ENCODE results near the gene SCOC. TPM values are rescaled to one million over a fixed set of nuclear protein-coding genes. Genes with fewer than 3 reads are reported as not detected.

Gene SCOC
- total RNA-seq, 4 donors from 2014 or later, result 15.3 to 49.5 (median 35.3) TPM

DNA sequence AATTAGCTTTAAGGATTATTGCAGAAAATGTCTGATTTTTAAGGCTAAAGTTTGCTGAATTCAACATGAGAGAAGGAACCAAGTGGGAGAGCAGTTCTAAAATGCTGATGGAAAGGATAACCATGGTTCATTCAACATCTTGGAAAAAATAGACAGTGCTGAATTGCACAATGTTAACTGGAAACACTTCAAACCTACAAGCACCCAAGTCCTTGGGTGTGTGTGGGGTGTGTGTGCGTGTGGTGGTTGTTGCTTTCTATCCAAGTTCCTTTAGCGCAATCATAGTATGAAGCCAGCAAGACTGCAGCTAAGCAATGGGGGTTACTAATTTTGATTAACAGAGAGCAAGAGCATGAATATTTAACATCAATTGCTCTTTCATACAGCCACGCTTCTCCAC lies 29.3 kb upstream of the SCOC start:
- TF ChIP-seq POLR2A (IDR thresholded peaks at IDR 0.05), result no peak
- TF ChIP-seq, protein P1, sequence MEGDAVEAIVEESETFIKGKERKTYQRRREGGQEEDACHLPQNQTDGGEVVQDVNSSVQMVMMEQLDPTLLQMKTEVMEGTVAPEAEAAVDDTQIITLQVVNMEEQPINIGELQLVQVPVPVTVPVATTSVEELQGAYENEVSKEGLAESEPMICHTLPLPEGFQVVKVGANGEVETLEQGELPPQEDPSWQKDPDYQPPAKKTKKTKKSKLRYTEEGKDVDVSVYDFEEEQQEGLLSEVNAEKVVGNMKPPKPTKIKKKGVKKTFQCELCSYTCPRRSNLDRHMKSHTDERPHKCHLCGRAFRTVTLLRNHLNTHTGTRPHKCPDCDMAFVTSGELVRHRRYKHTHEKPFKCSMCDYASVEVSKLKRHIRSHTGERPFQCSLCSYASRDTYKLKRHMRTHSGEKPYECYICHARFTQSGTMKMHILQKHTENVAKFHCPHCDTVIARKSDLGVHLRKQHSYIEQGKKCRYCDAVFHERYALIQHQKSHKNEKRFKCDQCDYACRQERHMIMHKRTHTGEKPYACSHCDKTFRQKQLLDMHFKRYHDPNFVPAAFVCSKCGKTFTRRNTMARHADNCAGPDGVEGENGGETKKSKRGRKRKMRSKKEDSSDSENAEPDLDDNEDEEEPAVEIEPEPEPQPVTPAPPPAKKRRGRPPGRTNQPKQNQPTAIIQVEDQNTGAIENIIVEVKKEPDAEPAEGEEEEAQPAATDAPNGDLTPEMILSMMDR (IDR thresholded peaks at IDR 0.05), result no peak
- H3K27ac ChIP-seq, result no peak overlapping the region
- H3K4me1 ChIP-seq, result peaks cover 0 to 17% (median 3%) of the 10 kb centered on the region in 4 donors
- H3K36me3 ChIP-seq, result no peaks in the 10 kb centered on the region
- no peaks in the 10 kb centered on the region for H3K9me3 ChIP-seq
- no peaks in the 10 kb centered on the region for H3K27me3 ChIP-seq
- DNase-seq, result no peak
- H3K4me3 ChIP-seq, result peak overlapping the region in 2 of 4 donors; percentile 30 to 41

DNA sequence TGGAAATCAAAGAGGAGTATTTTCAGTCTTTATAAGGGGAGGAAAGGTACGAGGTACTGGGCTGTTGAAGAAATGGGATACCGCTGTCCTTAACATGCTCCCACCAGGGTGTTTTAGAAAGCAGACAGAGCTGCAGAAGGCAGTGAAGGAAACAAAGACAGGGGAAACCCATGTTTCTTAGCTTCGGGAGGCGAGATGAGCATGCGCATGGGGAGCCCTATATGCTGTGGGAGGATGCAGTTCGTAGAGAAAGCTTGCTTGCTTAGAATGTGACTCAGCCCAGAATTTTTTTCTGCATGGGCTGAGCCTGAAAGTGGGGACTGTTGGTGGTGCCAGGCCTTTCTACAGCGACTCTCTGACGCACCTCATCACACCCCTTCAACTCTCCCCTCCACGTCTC lies 28.8 kb upstream of the SCOC start:
- no peak for DNase-seq
- Histone ChIP-seq H3K4me3 (peak overlapping the region in 2 of 4 donors; percentile 30 to 41), H3K4me1 (peaks cover 0 to 17% (median 3%) of the 10 kb centered on the region in 4 donors), H3K27me3 (no peaks in the 10 kb centered on the region), H3K27ac (no peak overlapping the region), H3K36me3 (no peaks in the 10 kb centered on the region), H3K9me3 (no peaks in the 10 kb centered on the region)
- TF ChIP-seq POLR2A (IDR thresholded peaks at IDR 0.05), result no peak
- TF ChIP-seq, protein P1 (IDR thresholded peaks at IDR 0.05), result no peak

DNA sequence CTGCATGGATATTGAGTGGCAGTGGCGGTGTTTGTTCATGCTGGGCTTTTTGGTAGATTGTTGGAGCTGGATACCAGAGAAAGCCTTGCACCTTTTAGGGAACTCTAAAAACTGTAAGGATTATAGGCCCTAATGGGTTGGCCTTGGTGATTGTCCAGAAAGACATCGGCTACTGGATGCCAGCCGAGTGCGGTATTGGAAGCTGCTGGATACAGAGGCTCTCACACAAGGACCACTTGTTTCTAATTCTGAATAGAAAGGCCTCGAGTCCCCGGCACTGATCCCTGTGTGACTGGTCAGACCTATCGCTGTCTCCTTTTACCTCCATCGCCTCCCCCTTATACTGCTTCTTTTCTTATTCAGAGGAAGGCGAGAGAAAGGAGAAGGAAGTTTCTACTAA lies 27.3 kb upstream of the SCOC start:
- Histone ChIP-seq H3K36me3 (no peaks in the 10 kb centered on the region), H3K4me3 (no peak overlapping the region), H3K27ac (no peak overlapping the region), H3K27me3 (no peaks in the 10 kb centered on the region), H3K4me1 (peaks cover 0 to 17% (median 3%) of the 10 kb centered on the region in 4 donors), H3K9me3 (no peaks in the 10 kb centered on the region)
- no peak for TF ChIP-seq POLR2A (IDR thresholded peaks at IDR 0.05)
- TF ChIP-seq, protein P1 (IDR thresholded peaks at IDR 0.05), result no peak
- DNase-seq, result no peak

GRCh38 chr4:140349816-140350215 lies 23.6 kb upstream of the SCOC start:
- Histone ChIP-seq H3K4me1 (peaks cover 0 to 2% (median 0%) of the 10 kb centered on the region in 4 donors), H3K36me3 (no peaks in the 10 kb centered on the region), H3K4me3 (no peak overlapping the region), H3K27ac (no peak overlapping the region), H3K27me3 (no peaks in the 10 kb centered on the region), H3K9me3 (no peaks in the 10 kb centered on the region)
- no peak for TF ChIP-seq POLR2A (IDR thresholded peaks at IDR 0.05)
- TF ChIP-seq, protein P1 (IDR thresholded peaks at IDR 0.05), result no peak
- no peak for DNase-seq

DNA sequence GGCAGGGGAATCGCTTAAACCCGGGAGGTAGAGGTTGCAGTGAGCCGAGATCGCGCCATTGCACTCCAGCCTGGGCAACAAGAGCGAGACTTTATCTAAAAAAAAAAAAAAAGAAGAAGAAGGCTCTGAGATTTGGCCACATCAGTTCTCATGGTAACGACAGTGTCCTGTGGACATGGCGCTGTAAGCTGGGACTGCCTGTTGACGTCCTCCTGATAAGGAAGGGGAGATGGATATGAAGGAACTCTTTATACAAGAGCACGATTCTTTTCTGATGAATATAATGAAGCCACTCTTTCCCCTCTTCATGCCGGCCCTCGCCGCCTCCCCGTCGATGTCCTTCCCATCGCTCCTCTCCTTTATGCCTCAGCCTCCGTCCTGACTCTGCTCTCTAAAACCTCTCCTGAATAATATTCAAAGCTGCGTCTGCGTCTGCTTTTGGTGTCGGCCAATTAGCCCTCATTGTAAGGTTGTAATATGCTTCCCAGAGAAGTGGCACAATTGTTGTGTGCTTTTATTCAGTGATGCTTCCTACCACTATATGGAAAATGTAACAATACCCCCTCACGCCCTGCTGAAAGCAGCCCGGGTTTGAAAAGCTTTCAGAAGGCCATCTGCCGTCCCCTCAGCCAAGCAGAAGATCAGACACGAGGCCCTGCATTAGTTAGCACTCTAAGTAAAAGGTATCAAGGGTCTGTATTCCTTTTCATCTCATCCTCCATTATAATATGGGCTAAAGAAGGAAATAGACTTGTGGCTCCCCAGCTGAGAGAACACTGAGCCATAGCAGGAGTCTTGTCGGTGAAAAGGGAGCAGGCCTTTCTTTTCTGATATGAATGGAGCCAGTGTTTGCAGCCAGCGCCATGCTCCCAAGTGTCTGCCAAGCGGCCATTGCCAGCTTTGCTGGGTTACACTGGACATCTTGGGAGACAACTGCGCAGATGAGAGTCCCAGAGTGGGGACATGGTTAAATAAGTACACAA lies 22.1 kb upstream of the SCOC start:
- no peaks in the 10 kb centered on the region for H3K36me3 ChIP-seq
- DNase-seq, result no peak
- H3K4me1 ChIP-seq, result no peaks in the 10 kb centered on the region
- no peak overlapping the region for H3K4me3 ChIP-seq
- no peak for TF ChIP-seq POLR2A (IDR thresholded peaks at IDR 0.05)
- TF ChIP-seq, protein P1 (IDR thresholded peaks at IDR 0.05), result no peak
- H3K27me3 ChIP-seq, result no peaks in the 10 kb centered on the region
- no peaks in the 10 kb centered on the region for H3K9me3 ChIP-seq
- H3K27ac ChIP-seq, result no peak overlapping the region
